GM12873 (cell line): ENCODE data around the gene COL13A1.

Experiments used
- CTCF ChIP-seq: IDR thresholded peaks from 2 replicates; pipeline ENCODE4 v1.5.1; 2012; ENCODE audit warnings: low read depth, mild to moderate bottlenecking, moderate library complexity, low read length, control low read depth; ENCODE audit not compliant: insufficient read depth; ENCODE audit errors: missing control alignments

The COL13A1 gene

GRCh38 chr10:69846293-69846921, 44.7 kb downstream of the COL13A1 start:
- TF ChIP-seq CTCF, result no peak

GRCh38 chr10:69847458-69847857, 45.8 kb downstream of the COL13A1 start:
- no peak for TF ChIP-seq CTCF

- no peak for TF ChIP-seq CTCF
Observed at GRCh38 chr10:69847883-69848282, 46.2 kb downstream of the COL13A1 start.

GRCh38 chr10:69848454-69848853, 46.7 kb downstream of the COL13A1 start:
- TF ChIP-seq CTCF, result no peak

- no peak for TF ChIP-seq CTCF
Observed at GRCh38 chr10:69849825-69850224, 48.1 kb downstream of the COL13A1 start.

GRCh38 chr10:69850440-69850839, 48.7 kb downstream of the COL13A1 start:
- no peak for TF ChIP-seq CTCF

GRCh38 chr10:69851306-69851705, 49.6 kb downstream of the COL13A1 start:
- TF ChIP-seq CTCF, result no peak
